Astrocyte of the spinal cord (primary cell): ENCODE results near the gene LRRC37A3.
"Not testable (repeated sequence)": the region's sequence is repeated elsewhere in the genome, so short reads cannot be mapped to it uniquely, and the experiment has no call there.

Source experiments
- DNase-seq: peaks from one replicate; pipeline ENCODE4 v3.0.0; 2011; ENCODE audit warnings: low read depth, low spot score
- H3K4me3 ChIP-seq: 2 replicates; pipeline ENCODE4 v1.5.1; 2011; ENCODE audit warnings: low read depth, mild to moderate bottlenecking, low read length, moderate library complexity
- in situ Hi-C: cut with HindIII; loops from 2 replicates; pipeline ENCODE4 v1.10.0; 2017; ENCODE audit warnings: low sequenced_read_pairs
- TF ChIP-seq, protein P1 (sequence below): IDR thresholded peaks from 2 replicates; pipeline ENCODE4 v1.5.1; 2012; ENCODE audit warnings: low read depth, mild to moderate bottlenecking, low read length, inconsistent platforms

LRRC37A3 gene

DNA sequence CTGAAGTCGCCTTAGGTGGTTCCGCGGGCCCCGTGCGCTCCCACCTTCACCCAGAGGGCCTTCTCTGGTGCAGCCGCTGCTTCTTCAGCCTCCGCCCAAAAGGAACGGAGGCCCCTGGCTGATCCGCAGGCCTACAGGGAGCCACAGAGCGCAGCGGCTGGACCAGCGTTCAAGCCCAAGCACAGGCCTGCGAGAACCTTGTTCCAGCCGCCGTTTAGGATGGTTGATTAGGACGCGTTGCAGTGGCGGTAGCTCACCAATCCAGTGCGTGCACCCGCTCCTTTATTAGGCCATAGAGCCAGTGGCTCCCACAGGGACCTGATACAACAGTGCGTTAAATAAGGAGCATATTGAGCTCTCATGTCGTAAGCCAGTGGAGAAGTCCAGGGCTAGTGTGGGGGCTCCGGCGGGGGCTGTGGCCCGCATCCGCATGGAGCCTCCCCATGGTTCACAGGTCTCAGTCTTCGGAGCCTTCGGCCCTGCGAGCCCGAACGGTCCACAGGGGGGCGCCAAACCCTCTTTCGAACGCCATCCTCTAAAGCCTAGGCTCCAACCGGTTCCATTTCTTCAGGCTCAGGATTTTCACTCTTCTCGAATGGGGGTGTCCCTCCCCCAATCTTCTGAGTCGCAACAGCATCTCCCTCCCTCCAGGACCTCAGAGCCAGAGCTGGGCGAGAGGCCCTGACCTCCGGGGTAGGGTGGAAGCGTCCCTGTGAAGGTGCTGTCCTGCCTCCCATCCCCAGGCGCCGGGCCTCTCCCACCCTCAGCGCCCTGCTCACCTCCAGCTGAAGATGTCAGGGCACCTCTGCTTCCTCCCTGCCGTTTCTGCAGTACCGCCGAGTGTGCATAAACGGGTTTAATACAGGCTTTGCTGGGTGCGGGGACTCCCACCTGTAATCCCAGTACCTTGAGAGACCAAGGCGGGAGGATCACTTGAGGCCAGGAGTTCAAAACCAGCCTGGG is 71.5 kb downstream of the LRRC37A3 start:
- in situ Hi-C loops, H3K4me3 ChIP-seq: not testable (repeated sequence)
- DNase-seq = peak; percentile 24
- TF ChIP-seq, protein P1, sequence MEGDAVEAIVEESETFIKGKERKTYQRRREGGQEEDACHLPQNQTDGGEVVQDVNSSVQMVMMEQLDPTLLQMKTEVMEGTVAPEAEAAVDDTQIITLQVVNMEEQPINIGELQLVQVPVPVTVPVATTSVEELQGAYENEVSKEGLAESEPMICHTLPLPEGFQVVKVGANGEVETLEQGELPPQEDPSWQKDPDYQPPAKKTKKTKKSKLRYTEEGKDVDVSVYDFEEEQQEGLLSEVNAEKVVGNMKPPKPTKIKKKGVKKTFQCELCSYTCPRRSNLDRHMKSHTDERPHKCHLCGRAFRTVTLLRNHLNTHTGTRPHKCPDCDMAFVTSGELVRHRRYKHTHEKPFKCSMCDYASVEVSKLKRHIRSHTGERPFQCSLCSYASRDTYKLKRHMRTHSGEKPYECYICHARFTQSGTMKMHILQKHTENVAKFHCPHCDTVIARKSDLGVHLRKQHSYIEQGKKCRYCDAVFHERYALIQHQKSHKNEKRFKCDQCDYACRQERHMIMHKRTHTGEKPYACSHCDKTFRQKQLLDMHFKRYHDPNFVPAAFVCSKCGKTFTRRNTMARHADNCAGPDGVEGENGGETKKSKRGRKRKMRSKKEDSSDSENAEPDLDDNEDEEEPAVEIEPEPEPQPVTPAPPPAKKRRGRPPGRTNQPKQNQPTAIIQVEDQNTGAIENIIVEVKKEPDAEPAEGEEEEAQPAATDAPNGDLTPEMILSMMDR = peak; percentile 67

DNA sequence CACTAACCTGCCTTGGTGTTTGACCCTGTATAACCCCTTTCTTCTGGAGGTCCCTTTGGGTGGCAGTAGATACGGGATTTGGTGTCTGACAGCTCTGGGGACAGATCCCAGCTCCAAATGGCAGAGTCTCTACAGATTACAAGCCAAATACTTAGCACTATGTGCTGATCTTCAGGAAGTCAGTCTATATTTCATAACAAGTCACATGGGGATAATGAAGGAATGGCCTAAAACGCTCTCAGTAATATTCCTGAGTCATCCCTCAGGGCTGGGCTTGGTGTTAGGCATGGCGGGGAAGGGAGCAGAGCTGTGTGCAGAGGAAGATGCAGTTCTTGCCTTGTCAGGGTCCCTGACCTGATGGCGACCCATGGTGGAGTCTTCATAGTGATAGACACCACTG is 72.4 kb downstream of the LRRC37A3 start:
- in situ Hi-C loops, DNase-seq, H3K4me3 ChIP-seq: not testable (repeated sequence)

DNA sequence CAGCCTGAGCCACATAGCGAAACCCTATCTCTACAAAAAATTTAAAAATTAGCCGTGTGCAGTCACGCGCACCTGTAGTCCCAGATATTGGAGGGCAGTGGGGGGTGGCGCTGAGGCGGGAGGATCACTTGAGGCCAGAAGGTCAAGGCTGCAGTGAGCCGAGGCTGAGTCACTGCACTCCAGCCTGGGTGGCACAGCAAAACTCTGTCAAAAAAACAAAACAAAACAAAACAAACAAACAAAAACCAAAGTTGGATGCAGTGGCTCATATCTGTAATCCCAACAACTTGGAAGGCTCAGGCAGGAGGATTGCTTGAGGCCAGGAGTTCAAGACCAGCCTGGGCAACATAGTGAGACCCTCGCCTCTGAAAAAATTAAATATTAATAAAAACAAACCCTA is 75.4 kb downstream of the LRRC37A3 start:
- H3K4me3 ChIP-seq, in situ Hi-C loops, DNase-seq: not testable (repeated sequence)

DNA sequence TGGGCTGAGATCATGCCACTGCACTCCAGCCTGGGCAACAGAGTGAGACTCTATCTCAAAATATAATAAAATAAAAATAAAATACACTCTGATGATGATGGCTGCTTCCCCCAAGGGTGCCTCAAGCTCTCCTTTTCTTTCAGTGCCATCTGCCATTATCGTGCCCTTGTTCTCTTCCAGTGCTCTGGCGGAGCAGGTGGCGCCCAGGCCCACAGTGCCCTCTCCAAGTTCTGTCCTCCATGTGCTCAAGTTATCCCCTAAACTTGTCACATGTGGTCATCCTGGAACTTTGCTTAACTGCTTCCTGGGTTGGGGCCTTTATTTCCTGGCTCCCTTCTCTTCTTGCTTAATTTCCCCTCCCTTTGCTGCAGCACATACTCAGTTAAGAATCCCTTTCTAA is 76.4 kb downstream of the LRRC37A3 start:
- DNase-seq, H3K4me3 ChIP-seq, in situ Hi-C loops: not testable (repeated sequence)

DNA sequence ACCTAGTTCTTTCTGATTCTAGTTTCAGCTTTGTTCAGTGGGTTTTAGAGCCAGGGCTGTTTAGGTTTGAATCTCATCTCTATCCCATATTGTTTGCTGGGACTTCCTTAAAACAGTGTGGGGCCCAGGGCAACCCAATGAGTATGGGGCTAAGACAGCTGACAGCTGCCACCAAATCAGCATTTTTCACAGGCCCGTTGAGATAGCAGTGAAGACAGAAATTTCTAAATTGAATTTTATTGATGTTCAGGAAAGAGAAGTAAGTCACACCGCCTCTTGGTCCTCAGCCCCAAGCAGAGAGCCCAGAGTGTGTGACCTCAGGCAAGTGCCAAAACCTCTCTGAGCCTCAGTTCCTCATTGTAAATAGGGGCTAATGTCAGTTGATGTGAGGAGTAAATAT is 78.3 kb downstream of the LRRC37A3 start:
- DNase-seq, H3K4me3 ChIP-seq, in situ Hi-C loops: not testable (repeated sequence)

DNA sequence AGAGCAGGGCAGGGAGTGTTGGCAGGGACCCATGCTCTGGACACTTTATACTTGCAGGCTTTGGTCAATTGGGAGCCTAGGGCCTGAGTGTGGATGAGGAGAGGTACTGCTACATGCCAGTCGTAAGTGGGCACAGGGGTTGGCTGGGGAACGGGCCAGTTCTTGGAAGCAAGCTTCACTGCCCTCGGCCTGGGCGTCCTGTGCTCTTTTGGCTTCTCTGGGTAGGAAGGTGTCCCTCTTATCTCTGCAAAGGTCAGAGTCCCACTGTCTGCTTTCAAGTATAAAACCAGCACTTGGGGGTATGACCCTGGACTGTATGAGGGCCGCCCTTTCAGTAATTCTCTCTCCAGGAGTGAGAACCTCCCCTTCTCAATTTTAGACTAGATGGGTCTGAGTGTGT is 80.8 kb downstream of the LRRC37A3 start:
- H3K4me3 ChIP-seq, DNase-seq, in situ Hi-C loops: not testable (repeated sequence)

DNA sequence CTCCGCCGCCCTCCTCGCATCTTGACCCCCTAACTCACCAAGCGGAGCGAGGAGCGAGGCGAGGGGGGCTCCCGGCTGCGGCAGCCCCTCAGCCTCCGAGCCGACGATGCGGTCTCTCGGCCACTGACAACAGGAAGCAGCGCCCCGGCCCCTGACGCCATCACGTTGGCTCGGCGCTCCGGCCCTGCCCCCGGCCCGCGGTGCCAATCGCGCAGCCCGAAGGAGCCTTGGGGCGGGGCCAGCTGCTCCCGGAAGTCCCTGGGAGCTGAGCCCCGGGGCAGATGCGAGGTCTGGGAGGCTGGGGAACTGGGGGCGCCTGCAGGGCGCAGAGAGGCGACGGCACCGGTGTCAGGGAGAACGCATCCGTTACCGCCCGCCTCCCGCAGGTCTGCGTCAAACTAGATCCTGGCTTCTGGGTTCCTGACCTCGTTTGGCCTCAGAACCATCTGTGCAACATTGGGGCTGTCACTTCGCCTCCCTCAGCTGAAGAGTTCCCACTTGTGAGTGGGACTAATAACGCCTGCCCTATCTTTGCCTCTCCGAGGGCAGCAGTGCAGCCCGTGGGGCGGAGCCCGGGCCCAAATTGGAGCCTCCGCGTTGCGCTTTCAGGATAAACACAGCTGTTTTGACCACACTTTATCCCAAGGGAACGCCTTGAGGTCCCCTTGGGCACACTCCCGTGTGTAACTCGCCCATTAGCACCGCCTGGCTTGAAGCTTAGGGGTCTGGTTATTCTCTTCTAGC is 82.1 kb downstream of the LRRC37A3 start:
- H3K4me3 ChIP-seq = peak overlapping the region; percentile 57
- in situ Hi-C loops = not testable (repeated sequence)
- DNase-seq = peak; percentile 70

DNA sequence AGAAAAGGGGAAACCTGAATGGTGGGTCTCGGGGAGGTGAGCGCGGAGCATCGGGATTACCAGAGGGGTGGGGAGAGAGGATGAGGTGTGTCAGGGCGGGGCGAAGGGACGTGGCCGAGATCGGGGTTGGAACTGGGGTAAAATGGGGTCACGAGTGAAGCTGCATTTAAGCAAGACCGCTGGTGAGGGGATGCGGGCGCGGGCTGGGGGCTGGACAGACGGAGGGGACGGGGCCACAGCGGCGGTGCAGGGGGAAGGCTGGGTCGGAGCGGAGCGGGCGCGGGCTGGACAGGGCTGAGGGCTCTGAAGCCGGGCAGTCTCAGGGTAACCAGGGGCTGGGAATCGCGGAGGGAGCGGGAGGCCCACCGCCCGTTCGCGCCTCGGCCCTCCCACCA is 82.7 kb downstream of the LRRC37A3 start:
- H3K4me3 ChIP-seq = peak overlapping the region; percentile 57
- DNase-seq, in situ Hi-C loops: not testable (repeated sequence)

DNA sequence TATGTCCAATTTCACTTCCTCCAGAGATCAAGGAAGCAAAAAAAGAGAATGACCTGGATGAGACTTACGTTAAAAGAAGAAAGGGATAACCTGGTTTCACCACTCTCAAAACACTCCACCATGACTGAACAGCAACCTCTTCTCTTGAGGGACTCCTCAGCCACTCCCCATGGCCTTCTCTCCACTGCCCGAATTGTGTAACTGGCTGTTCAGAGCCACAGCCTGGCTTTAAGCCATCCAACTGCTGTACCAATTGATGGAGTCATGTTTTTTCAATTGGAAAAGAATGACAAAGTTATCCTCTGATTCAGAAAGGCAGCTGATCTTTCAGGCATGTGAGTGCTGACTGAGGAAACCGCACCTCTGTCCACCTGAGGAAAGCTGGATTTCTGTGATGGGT is 85.2 kb downstream of the LRRC37A3 start:
- DNase-seq, in situ Hi-C loops: not testable (repeated sequence)

DNA sequence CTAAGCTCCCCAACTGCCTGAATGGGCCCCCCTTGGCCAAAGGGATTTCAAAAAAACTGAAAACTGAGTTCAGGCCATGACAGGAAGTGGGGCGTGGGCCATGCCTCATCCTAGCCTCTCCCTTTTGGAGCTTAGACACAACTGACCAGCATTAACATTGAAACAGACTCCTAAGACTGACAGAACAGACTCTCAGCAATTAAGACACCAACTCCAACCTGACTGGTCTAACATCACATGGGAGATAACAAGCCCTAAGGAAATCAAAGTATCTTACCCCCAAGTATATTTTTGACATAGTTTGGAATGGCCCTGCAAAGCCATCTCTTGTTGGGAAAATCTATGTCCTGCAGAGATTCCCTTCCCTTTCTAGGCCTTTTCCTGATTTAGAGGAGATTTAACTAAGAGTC is 88.6 kb downstream of the LRRC37A3 start:
- H3K4me3 ChIP-seq, DNase-seq, in situ Hi-C loops: not testable (repeated sequence)

More for the DNA sequence above, 85.2 kb downstream of the LRRC37A3 start:
- H3K4me3 ChIP-seq = not testable (repeated sequence)

DNA sequence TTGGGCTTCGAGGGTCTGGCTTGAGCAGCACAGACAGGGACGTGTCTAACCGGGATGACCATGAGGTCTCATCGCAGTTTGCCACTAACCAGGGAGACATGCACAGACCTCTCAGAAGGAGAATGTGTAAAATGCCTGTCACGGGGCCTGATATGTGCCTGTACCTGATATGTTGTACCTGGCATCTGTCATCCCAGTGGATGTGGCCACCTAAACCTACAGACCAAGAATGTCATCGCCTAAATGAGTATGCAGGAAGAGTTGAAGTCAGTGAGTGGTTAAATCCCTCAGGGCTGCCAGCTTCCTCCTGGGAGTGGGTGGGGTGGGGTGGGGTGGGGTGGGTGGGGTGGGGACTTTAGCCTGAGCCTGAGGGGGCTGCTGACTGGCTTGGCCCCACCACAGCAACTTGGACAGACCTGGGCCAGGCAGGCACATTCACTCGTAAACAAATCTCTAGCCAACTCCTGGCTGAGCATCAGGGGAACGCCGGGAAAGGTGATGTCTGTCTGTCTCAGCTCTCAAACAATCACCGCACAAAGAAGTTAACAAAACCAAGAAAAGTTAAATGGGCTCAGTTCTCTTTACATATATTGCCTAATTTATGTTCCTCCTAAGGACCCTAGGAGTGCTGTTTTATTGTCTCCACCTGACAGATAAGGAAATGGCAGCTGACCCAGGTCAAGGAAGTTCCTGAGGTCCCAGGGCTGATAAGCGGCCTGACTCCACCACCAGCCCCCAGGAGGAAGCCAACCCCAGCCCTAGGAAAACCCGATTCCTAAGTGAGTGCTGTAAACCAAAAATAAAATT is 89.3 kb downstream of the LRRC37A3 start:
- DNase-seq, in situ Hi-C loops: not testable (repeated sequence)

DNA sequence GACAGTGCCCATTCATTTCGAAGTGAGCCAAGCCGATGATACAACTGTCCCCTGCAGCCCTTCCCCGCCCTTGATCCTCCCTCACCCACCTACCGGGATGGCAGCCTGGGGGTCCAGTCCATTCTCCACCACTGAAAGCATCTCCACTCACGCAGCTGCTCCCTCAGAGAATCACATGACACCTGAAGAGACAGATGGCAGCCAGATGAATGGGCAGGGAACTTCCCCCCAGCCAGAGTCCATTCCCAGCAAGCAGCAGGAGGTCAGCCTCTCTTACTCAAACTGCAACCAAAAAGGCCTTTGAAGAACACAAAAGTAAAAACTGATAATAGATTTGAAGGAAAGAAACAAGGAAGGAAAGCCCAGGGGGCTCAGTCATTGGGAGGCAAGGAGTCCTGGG is 90.2 kb downstream of the LRRC37A3 start:
- DNase-seq, H3K4me3 ChIP-seq, in situ Hi-C loops: not testable (repeated sequence)

More for the DNA sequence above, 89.3 kb downstream of the LRRC37A3 start:
- not testable (repeated sequence) for H3K4me3 ChIP-seq

DNA sequence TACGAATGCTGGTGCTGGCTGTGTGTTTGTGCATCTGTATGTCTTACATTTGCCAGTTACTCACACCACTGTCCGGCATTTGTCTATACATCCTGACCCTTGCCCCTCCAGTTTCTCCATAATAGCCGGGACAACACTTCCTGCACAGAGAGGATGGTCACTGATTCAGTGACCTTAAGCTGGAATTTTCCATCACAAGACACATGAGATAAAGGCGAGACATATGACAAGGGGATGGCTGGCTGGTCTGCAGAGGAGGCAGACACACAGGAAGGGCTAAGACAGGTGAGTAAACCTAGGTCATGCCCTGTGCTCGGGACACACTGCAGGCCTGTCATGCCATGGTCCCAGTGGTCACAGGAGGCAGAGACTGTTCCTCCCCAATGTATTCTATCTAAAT is 100.4 kb downstream of the LRRC37A3 start:
- DNase-seq, H3K4me3 ChIP-seq, in situ Hi-C loops: not testable (repeated sequence)

DNA sequence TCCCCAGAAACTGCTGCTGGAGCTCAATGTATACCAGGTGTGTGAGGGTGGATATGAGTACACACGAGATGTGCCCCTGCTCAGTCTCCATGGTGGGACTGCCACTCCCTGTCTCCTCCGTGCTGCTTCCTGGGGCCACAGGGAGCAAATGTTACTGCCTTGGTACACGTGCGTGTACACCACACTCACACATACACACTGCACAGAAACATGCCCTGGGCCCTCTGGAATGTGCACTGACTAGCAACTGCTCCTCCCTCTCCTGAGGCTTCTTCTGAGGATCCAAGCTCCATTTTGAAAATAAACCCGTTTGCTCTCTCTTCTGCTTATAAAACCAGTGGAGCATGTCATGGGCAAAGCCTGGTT is 103.5 kb downstream of the LRRC37A3 start:
- DNase-seq, in situ Hi-C loops, H3K4me3 ChIP-seq: not testable (repeated sequence)

DNA sequence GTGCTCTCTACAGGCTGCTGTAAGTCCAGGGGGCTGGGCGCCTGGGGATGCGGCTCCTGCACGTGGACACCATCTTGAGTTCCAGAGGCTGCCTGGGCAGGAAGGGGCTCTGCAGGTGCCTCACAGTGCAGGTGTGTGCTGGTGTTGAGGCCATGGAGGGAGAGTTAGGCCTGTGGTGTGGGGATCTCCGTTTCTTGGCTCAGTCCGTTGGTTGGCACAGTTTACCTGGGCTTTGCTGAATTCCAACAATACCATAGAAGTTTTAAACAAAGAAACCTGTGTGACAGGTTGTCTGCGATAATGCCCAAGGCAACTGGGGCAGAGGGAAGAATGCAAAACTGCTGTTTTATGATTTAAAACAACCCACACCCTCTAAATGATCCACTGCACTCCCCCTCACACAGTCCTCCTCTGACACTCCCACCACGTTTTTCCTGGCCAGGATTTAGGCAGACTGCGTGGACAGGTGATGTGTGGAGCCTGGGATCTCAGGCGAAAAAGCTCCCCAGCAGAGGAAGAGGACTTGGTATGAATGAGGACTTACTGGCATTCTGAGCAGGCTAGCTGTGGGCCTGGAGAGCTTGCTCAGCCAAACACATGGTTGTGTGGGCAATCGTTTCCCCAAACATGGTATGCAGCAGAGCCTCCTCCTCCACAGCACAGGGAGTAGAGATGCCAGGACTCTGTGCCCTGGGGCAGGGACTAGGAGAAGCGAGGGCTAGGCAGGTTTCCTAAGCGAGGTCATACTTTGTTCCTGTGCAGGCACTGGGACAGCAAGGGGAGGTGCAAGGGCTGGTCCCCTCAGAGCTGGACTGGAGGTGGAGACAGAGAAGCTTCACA is 104.1 kb downstream of the LRRC37A3 start:
- in situ Hi-C loops, DNase-seq, H3K4me3 ChIP-seq: not testable (repeated sequence)
